Measurements from ENCODE around the gene PRKAB1.
A peak's percentile ranks its signal among the peaks of the same experiment; 100 is the strongest.
"Not testable (repeated sequence)": the region's sequence is repeated elsewhere in the genome, so short reads cannot be mapped to it uniquely, and the experiment has no call there.

The PRKAB1 gene

GRCh38 chr12:119667577-119668323 is at the start of gene PRKAB1:
Gene PRKAB1, plus strand, starts transcription at chr12:119668133. Its CDS starts 112 bp downstream, at chr12:119668245.
- H3K4me3 ChIP-seq (replicated peaks; ENCODE audit: low read depth, low read length): peak within 1 kb of the TSS; percentile 81
- TF ChIP-seq CTCF (IDR thresholded peaks at IDR 0.05; ENCODE audit: low read depth, low read length, missing control alignments): peak; percentile 97
- peak; percentile 93 for DNase-seq (ENCODE audit: extremely low read depth, low read depth)

- not testable (repeated sequence) for DNase-seq (ENCODE audit: extremely low read depth, low read depth); H3K4me3 ChIP-seq (replicated peaks; ENCODE audit: low read depth, low read length)
These were observed 49.5 kb upstream of the PRKAB1 start for GRCh38 chr12:119618328-119618896.

GRCh38 chr12:119620490-119620889 is 47.4 kb upstream of the PRKAB1 start:
- H3K4me3 ChIP-seq (replicated peaks; ENCODE audit: low read depth, low read length): no peak overlapping the region
- no peak for TF ChIP-seq CTCF (IDR thresholded peaks at IDR 0.05; ENCODE audit: low read depth, low read length, missing control alignments)
- no peak for DNase-seq (ENCODE audit: extremely low read depth, low read depth)

GRCh38 chr12:119621878-119622277 is 46.1 kb upstream of the PRKAB1 start:
- DNase-seq (ENCODE audit: extremely low read depth, low read depth): no peak
- H3K4me3 ChIP-seq (replicated peaks; ENCODE audit: low read depth, low read length): no peak overlapping the region
- TF ChIP-seq CTCF (IDR thresholded peaks at IDR 0.05; ENCODE audit: low read depth, low read length, missing control alignments): no peak

- no peak for TF ChIP-seq CTCF (IDR thresholded peaks at IDR 0.05; ENCODE audit: low read depth, low read length, missing control alignments)
- peak; percentile 29 for DNase-seq (ENCODE audit: extremely low read depth, low read depth)
- no peak overlapping the region for H3K4me3 ChIP-seq (replicated peaks; ENCODE audit: low read depth, low read length)
These were observed 43.0 kb upstream of the PRKAB1 start for GRCh38 chr12:119624966-119625365.

- H3K4me3 ChIP-seq (replicated peaks; ENCODE audit: low read depth, low read length): no peak overlapping the region
- no peak for DNase-seq (ENCODE audit: extremely low read depth, low read depth)
- TF ChIP-seq CTCF (IDR thresholded peaks at IDR 0.05; ENCODE audit: low read depth, low read length, missing control alignments): no peak
These were observed 40.8 kb upstream of the PRKAB1 start for GRCh38 chr12:119627019-119627643.

GRCh38 chr12:119627686-119628085 is 40.2 kb upstream of the PRKAB1 start:
- TF ChIP-seq CTCF (IDR thresholded peaks at IDR 0.05; ENCODE audit: low read depth, low read length, missing control alignments): no peak
- DNase-seq (ENCODE audit: extremely low read depth, low read depth): no peak
- no peak overlapping the region for H3K4me3 ChIP-seq (replicated peaks; ENCODE audit: low read depth, low read length)
